ENCODE measurements around the gene CORT.
A peak's percentile ranks its signal among the peaks of the same experiment; 100 is the strongest.

The CORT gene

GRCh38 chr1:10479296-10479695 is 29.5 kb downstream of the CORT start:
- DNase-seq = no peak

- no peak for DNase-seq
Observed at GRCh38 chr1:10480614-10481013, 30.8 kb downstream of the CORT start.

- DNase-seq = no peak
Observed at GRCh38 chr1:10484521-10484920, 34.7 kb downstream of the CORT start.

- no peak for DNase-seq
Observed at GRCh38 chr1:10489291-10490055, 39.6 kb downstream of the CORT start.

GRCh38 chr1:10490286-10490970 is 40.6 kb downstream of the CORT start:
- no peak for DNase-seq

- DNase-seq = no peak
Observed at GRCh38 chr1:10494418-10494753, 44.6 kb downstream of the CORT start.

GRCh38 chr1:10494754-10495474 is 45.1 kb downstream of the CORT start:
- peak; percentile 86 for DNase-seq

GRCh38 chr1:10495475-10495817 is 45.6 kb downstream of the CORT start:
- no peak for DNase-seq

GRCh38 chr1:10495952-10496351 is 46.1 kb downstream of the CORT start:
- DNase-seq = no peak

GRCh38 chr1:10497109-10497508 is 47.3 kb downstream of the CORT start:
- no peak for DNase-seq

- no peak for DNase-seq
Observed at GRCh38 chr1:10498231-10498630, 48.4 kb downstream of the CORT start.
